Measurements from ENCODE around the gene FHAD1. TPM values are rescaled to one million over a fixed set of nuclear protein-coding genes. Genes with fewer than 3 reads are reported as not detected.

FHAD1 gene
- polyA plus RNA-seq, 3 donors: 0.67 to 0.69 TPM; not detected in 1

- intact Hi-C loops (cut with micrococcal nuclease): loop anchor here (5.0 to 10.0 kb wide), 3 partner anchors 34 to 176 kb away; no protein-coding TSS in a partner anchor
- Histone ChIP-seq H3K4me3 (replicated peaks in 1 of 3; ENCODE audit: low read depth in 2 of 3, low read length in 3 of 3) (no peak overlapping the region), H3K79me2 (ENCODE audit: insufficient read depth, low read length) (no peaks in the 10 kb centered on the region), H3K4me2 (replicated peaks; ENCODE audit: extremely low read depth, low read length, poor library complexity, severe bottlenecking) (no peak overlapping the region), H3K27me3 (ENCODE audit: control insufficient read depth in 2 of 2, insufficient read depth in 2 of 2, low read length in 2 of 2) (no peaks in the 10 kb centered on the region), H3K36me3 (replicated peaks in 1 of 2; ENCODE audit: control insufficient read depth in 1 of 2, insufficient read depth in 2 of 2, low read length in 2 of 2) (no peaks in the 10 kb centered on the region), H2AFZ (ENCODE audit: insufficient read depth, low read depth, low read length, poor library complexity, severe bottlenecking) (no peak overlapping the region), H3K27ac (ENCODE audit: low read depth in 1 of 2, low read length in 2 of 2) (no peak overlapping the region), H3K4me1 (ENCODE audit: control insufficient read depth in 1 of 2, insufficient read depth in 2 of 2, low read length in 2 of 2) (peaks cover 16 to 19% of the 10 kb centered on the region in 2 donors), H3K9me3 (replicated peaks in 1 of 2; ENCODE audit: control insufficient read depth in 1 of 2, insufficient read depth in 1 of 2, low read length in 2 of 2) (no peaks in the 10 kb centered on the region), H3K9ac (ENCODE audit: insufficient read depth, low read length, poor library complexity, severe bottlenecking) (no peak overlapping the region), H4K20me1 (ENCODE audit: insufficient read depth, low read length) (no peaks in the 10 kb centered on the region)
- Mint-ChIP-seq H3K27ac (peak overlapping the region in 1 of 7 donors; percentile 10), H3K4me1 (peaks cover 27% of the 10 kb centered on the region), H3K4me3 (peak overlapping the region in 1 of 2 donors; percentile 59), H3K36me3 (no peaks in the 10 kb centered on the region), H3K27me3 (ENCODE audit: low read depth in 3 of 3) (peaks cover 9 to 21% (median 20%) of the 10 kb centered on the region in 3 donors), H3K9me3 (no peaks in the 10 kb centered on the region)
- 22% methylated on average over 12 of the region's 18 CpGs for WGBS (ENCODE audit: insufficient coverage)
- no peak for TF ChIP-seq CTCF (IDR thresholded peaks at IDR 0.05)
- DNase-seq: no peak
Observed at GRCh38 chr1:15328351-15329103, 81.5 kb downstream of the FHAD1 start.

- Histone ChIP-seq H3K9me3 (replicated peaks in 1 of 2; ENCODE audit: control insufficient read depth in 1 of 2, insufficient read depth in 1 of 2, low read length in 2 of 2) (no peaks in the 10 kb centered on the region), H4K20me1 (ENCODE audit: insufficient read depth, low read length) (no peaks in the 10 kb centered on the region), H3K79me2 (ENCODE audit: insufficient read depth, low read length) (no peaks in the 10 kb centered on the region), H2AFZ (ENCODE audit: insufficient read depth, low read depth, low read length, poor library complexity, severe bottlenecking) (no peak overlapping the region), H3K4me2 (replicated peaks; ENCODE audit: extremely low read depth, low read length, poor library complexity, severe bottlenecking) (no peak overlapping the region), H3K27me3 (ENCODE audit: control insufficient read depth in 2 of 2, insufficient read depth in 2 of 2, low read length in 2 of 2) (no peaks in the 10 kb centered on the region), H3K9ac (ENCODE audit: insufficient read depth, low read length, poor library complexity, severe bottlenecking) (no peak overlapping the region), H3K36me3 (replicated peaks in 1 of 2; ENCODE audit: control insufficient read depth in 1 of 2, insufficient read depth in 2 of 2, low read length in 2 of 2) (no peaks in the 10 kb centered on the region), H3K4me1 (ENCODE audit: control insufficient read depth in 1 of 2, insufficient read depth in 2 of 2, low read length in 2 of 2) (peaks cover 12 to 14% of the 10 kb centered on the region in 2 donors), H3K27ac (ENCODE audit: low read depth in 1 of 2, low read length in 2 of 2) (no peak overlapping the region), H3K4me3 (replicated peaks in 1 of 3; ENCODE audit: low read depth in 2 of 3, low read length in 3 of 3) (no peak overlapping the region)
- TF ChIP-seq CTCF (IDR thresholded peaks at IDR 0.05): peak; percentile 55
- H3K36me3 Mint-ChIP-seq: no peaks in the 10 kb centered on the region
- WGBS (ENCODE audit: insufficient coverage): 43% methylated on average over 15 of the region's 21 CpGs
- H3K4me1 Mint-ChIP-seq: peaks cover 21% of the 10 kb centered on the region
- H3K4me3 Mint-ChIP-seq: peak overlapping the region in 1 of 2 donors; percentile 16
- H3K9me3 Mint-ChIP-seq: no peaks in the 10 kb centered on the region
- peak; percentile 27 to 41 (median 39) for DNase-seq
- H3K27me3 Mint-ChIP-seq (ENCODE audit: low read depth in 3 of 3): peaks cover 9 to 21% (median 20%) of the 10 kb centered on the region in 3 donors
- intact Hi-C loops (cut with micrococcal nuclease): loop anchor here (5.0 to 10.0 kb wide), 3 partner anchors 33 to 176 kb away; no protein-coding TSS in a partner anchor
- peak overlapping the region in 1 of 7 donors; percentile 10 for H3K27ac Mint-ChIP-seq
Observed at GRCh38 chr1:15329104-15329820, 82.2 kb downstream of the FHAD1 start.
